ENCODE data around the gene PCBP1.
"Not testable (repeated sequence)": the region's sequence is repeated elsewhere in the genome, so short reads cannot be mapped to it uniquely, and the experiment has no call there.

PCBP1 gene

GRCh38 chr2:70121627-70122372 is 34.5 kb downstream of the PCBP1 start:
- in situ Hi-C loops (cut with HindIII; ENCODE audit: low sequenced_read_pairs), result no loop called here

GRCh38 chr2:70122470-70122869 is 35.2 kb downstream of the PCBP1 start:
- in situ Hi-C loops (cut with HindIII; ENCODE audit: low sequenced_read_pairs), result no loop called here

- in situ Hi-C loops (cut with HindIII; ENCODE audit: low sequenced_read_pairs), result no loop called here
Observed at GRCh38 chr2:70123051-70123828, 36.0 kb downstream of the PCBP1 start.

GRCh38 chr2:70123829-70124116 is 36.5 kb downstream of the PCBP1 start:
- in situ Hi-C loops (cut with HindIII; ENCODE audit: low sequenced_read_pairs), result no loop called here

GRCh38 chr2:70124983-70125480 is 37.8 kb downstream of the PCBP1 start:
- in situ Hi-C loops (cut with HindIII; ENCODE audit: low sequenced_read_pairs), result loop anchor here (5.0 kb wide), 1 partner anchor 38 kb away; the partner anchor contains the start of gene PCBP1

GRCh38 chr2:70125498-70125898 is 38.2 kb downstream of the PCBP1 start:
- in situ Hi-C loops (cut with HindIII; ENCODE audit: low sequenced_read_pairs), result loop anchor here (5.0 kb wide), 1 partner anchor 38 kb away; the partner anchor contains the start of gene PCBP1

- in situ Hi-C loops (cut with HindIII; ENCODE audit: low sequenced_read_pairs), result loop anchor here (5.0 kb wide), 1 partner anchor 39 kb away; the partner anchor contains the start of gene PCBP1
Observed at GRCh38 chr2:70126413-70126812, 39.1 kb downstream of the PCBP1 start.

- in situ Hi-C loops (cut with HindIII; ENCODE audit: low sequenced_read_pairs), result loop anchor here (5.0 kb wide), 1 partner anchor 41 kb away; the partner anchor contains the start of gene PCBP1
Observed at GRCh38 chr2:70128005-70128404, 40.7 kb downstream of the PCBP1 start.

GRCh38 chr2:70131344-70132143 is 44.3 kb downstream of the PCBP1 start:
- in situ Hi-C loops (cut with HindIII; ENCODE audit: low sequenced_read_pairs), result not testable (repeated sequence)

GRCh38 chr2:70132244-70133126 is 45.2 kb downstream of the PCBP1 start:
- in situ Hi-C loops (cut with HindIII; ENCODE audit: low sequenced_read_pairs), result no loop called here

- in situ Hi-C loops (cut with HindIII; ENCODE audit: low sequenced_read_pairs), result no loop called here
Observed at GRCh38 chr2:70133127-70133452, 45.8 kb downstream of the PCBP1 start.

- in situ Hi-C loops (cut with HindIII; ENCODE audit: low sequenced_read_pairs), result no loop called here
Observed at GRCh38 chr2:70133491-70134322, 46.4 kb downstream of the PCBP1 start.

GRCh38 chr2:70134323-70134983 is 47.2 kb downstream of the PCBP1 start:
- in situ Hi-C loops (cut with HindIII; ENCODE audit: low sequenced_read_pairs), result not testable (repeated sequence)
